ENCODE results near the gene TLCD3B. TPM values are rescaled to one million over a fixed set of nuclear protein-coding genes. Genes with fewer than 3 reads are reported as not detected.

Gene TLCD3B
- total and polyA plus RNA-seq, 9 of the 15 experiments (the other 6 are each of a cell fraction or from before 2014, with no cell fraction given), result 0.10 to 0.52 (median 0.23) TPM; not detected in 4

DNA sequence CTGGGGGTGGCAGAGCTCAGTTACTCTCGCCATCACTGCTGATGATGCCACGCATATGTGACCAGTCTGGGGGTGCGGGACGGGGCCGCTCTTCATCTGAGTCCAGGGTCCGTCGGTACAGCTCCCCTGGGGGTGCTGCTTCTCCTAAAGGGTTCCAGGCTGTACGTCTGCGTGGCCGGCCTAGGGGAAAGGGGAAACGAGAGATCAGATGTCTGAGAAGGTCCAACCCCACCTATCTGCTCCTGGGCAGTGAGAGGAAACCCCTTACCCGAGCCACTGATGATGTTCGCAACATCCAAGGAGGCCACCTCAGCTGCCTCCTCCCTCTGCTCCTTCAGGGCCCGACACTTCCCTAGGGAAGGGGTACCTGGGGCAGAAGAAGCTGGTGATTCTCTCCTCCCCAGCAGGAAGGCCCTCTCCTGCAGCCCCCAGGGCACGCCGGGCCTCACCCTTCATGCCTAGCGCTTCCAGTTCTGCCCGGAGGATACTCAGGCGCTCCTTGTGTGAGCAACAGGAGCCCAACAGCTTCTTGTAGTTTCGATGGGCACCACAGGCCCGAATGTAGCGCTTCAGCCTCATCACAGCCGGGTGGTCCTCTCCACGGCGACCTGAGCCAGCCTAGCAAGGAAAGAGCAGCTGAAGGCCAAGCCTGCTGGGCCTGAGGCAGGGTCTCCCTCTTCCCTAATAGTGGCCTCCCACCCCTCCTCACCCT, 37.7 kb downstream of the TLCD3B start:
- Histone ChIP-seq H3K4me3 (no peak overlapping the region), H3K36me3 (ENCODE audit: control insufficient read depth, insufficient read depth, low read length) (peaks cover 66% of the 10 kb centered on the region), H3K27me3 (ENCODE audit: control insufficient read depth in 2 of 2, insufficient read depth in 2 of 2, low read length in 2 of 2) (no peaks in the 10 kb centered on the region), H3K9ac (ENCODE audit: insufficient read depth in 1 of 2, low read depth in 2 of 2, low read length in 2 of 2) (peak overlapping the region in 1 of 2 experiments; percentile 63; a peak in 2 of 4 replicates), H3K9me3 (replicated peaks; ENCODE audit: control insufficient read depth, insufficient read depth, low read depth, low read length) (no peaks in the 10 kb centered on the region), H3K9me1 (ENCODE audit: control insufficient read depth, insufficient read depth, low read length) (no peaks in the 10 kb centered on the region), H2AFZ (ENCODE audit: low read depth, low read length) (no peak overlapping the region), H3K4me1 (replicated peaks in 1 of 2; ENCODE audit: control insufficient read depth in 2 of 2, insufficient read depth in 2 of 2, low read length in 2 of 2) (peaks cover 16 to 49% of the 10 kb centered on the region in 2 experiments; a peak in 4 of 5 replicates), H3K79me2 (ENCODE audit: control insufficient read depth, insufficient read depth, low read length) (peaks cover 15% of the 10 kb centered on the region), H3K27ac (ENCODE audit: extremely low read depth, low read depth, low read length) (no peak overlapping the region), H4K20me1 (replicated peaks; ENCODE audit: control insufficient read depth, insufficient read depth, low read length) (no peaks in the 10 kb centered on the region), H3K4me2 (ENCODE audit: insufficient read depth, low read length) (no peak overlapping the region)
- ChIA-PET POLR2A (interaction anchor here (0.5 to 4.2 kb wide), 10 partner anchors 11 to 305 kb away, joined by 3 to 20 read pairs (median 6); no protein-coding TSS in a partner anchor), CTCF (ENCODE audit: low intra/inter-chr PET ratio) (no interaction called here)
- 91% methylated on average over 24 of the region's 25 CpGs for WGBS (ENCODE audit: insufficient coverage, low coverage, missing lambda C conversion rate)
- ATAC-seq, result no peak
- BruUV-seq (replicated peaks), result no TSS peak
- no peak for DNase-seq (ENCODE audit: extremely low read depth in 1 of 4, low spot score in 3 of 4)
- in situ Hi-C loops (cut with MboI), result no loop called here
- intact Hi-C loops (cut with micrococcal nuclease), result no loop called here
- TF ChIP-seq RBFOX2 (IDR thresholded peaks at IDR 0.05; ENCODE audit: low read depth, low read length), result peak; percentile 54; the same call in 1 of the 2 replicates
- no peak for TF ChIP-seq SUPT5H (IDR thresholded peaks at IDR 0.05)
- TF ChIP-seq RBM34 (IDR thresholded peaks at IDR 0.05; ENCODE audit: borderline replicate concordance, insufficient read depth, low read length), result no peak
- no peak for TF ChIP-seq KLF10 (CRISPR knock-in tag; IDR thresholded peaks at IDR 0.05)
- 0 out of 2 replicates have a peak, but pooled peaks have one; percentile 48 for TF ChIP-seq KAT7 (CRISPR knock-in tag; IDR thresholded peaks at IDR 0.05; ENCODE audit: borderline replicate concordance)
- no peak for TF ChIP-seq ZNF23 (CRISPR knock-in tag; IDR thresholded peaks at IDR 0.05)
- no peak for TF ChIP-seq SIRT6 (IDR thresholded peaks at IDR 0.05; ENCODE audit: low read depth, low read length)
- TF ChIP-seq POLR2G (IDR thresholded peaks at IDR 0.05; ENCODE audit: low read depth, low read length), result peak; percentile 64
- TF ChIP-seq TGIF2 (CRISPR knock-in tag; IDR thresholded peaks at IDR 0.05), result 0 out of 2 replicates have a peak, but pooled peaks have one; percentile 25
- no peak for FAIRE-seq

Measured in K562 (cell line).